ENCODE measurements around the gene CCDC198.

DNA sequence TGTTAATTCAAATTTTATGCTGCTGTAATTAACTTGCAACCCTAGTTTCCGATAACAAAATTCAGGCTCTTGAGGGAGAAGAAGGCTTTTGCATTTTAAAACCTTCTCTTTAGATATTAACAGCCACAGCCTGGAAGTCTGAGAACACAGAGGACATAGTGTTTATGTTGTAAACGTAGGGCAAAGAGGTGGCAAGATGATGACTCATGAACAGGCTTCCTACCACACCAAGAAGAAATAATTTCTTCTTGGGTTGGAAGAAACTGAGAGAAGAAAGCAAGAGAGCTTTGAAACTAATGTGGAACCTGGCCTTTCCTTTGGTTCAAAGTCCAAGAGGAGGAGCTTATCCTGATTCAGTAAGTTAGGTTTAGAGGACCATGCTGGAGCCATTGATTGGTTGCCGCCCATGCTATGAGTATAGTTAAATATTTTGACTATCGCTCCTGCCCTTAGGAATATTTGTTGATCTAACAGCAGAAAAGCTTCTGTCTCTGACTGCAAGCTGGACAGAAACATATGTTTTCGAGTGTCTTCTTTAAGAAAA is 31.8 kb downstream of the CCDC198 start:
- TF ChIP-seq CTCF (IDR thresholded peaks at IDR 0.05) (no peak), POLR2A (IDR thresholded peaks at IDR 0.05) (no peak)
